HG03575 (cell line): ENCODE results near the gene CLEC20A.

ENCODE experiments used
- ATAC-seq: cut with Tn5 transposase; IDR thresholded peaks from one replicate; pipeline ENCODE4 v1.9.1; 2021; ENCODE audit not compliant: unreplicated experiment, insufficient number of reproducible peaks, low FRiP score; ENCODE audit errors: extremely low read depth

Gene CLEC20A

DNA sequence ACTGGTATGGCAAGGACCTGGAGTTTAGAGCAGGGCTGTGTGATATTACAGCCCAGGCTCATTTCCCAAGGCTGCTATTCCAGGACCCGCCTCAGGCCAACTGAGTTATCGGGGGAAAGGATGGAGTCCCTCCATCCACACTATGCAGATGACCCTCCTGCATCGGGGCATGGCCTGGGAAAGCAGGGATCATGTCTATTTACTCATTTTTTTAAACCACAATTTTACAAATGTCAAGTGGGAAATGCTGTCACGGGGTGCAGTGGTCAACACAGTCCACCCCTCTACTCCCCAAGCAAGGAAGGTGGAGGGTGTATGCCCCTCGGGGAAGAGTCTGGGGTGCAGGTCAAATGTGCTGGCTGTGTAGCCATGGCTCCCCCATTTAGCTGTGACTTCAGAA lies 6.1 kb upstream of the CLEC20A start:
- no peak for ATAC-seq

DNA sequence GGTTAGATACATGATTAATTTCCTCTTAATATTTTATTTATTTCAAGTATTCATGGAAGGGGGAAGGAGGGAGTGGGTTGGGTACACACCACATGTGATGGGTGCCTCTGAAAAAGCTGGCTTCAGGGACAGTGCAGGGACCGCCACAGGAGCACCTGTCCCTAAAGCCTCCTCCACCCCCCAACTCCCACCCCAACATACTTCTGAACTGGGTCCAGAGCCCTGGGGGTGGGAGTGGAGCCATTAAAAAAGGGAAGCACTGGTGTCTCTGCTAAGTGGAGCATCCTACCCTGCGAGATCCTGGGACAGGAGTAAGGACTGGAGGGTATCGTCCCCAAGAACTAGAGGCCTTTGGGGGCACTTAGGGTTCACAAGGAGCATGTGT lies 5.6 kb upstream of the CLEC20A start:
- no peak for ATAC-seq

- ATAC-seq: no peak
These were observed 5.1 kb upstream of the CLEC20A start for GRCh38 chr1:178501705-178502329.

GRCh38 chr1:178500936-178501554 lies 4.3 kb upstream of the CLEC20A start:
- ATAC-seq: no peak

DNA sequence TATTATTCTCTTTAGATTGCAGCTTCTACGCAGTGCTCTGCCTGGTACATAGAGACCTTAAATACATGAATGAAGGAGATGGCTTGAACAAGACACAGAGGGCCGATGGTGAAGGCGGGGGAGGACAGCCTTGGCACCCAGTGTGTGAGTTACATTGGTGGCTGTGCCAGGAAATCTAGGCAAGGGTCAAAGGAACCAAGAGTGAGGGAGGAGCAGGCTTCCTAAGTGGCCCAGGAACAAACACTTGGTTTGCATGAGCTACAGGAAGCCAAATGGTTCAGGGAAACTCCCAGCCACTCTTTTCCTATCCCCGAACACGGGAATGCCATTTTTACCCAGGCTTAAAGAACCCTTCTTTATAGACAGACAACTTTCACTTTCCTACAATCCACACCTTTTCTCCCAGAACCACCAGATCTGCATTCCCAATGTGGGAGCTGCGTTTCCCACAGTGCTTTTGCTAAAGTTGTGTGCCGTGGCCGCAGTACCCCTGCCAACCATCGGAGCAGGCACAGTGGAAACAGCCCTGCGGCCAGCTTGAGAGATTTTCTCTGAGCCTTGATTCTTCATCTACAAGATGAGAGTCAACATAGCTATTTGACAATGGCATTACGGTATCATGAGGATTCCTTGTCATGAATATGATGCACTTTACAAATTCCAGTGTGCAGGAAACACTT lies 3.5 kb upstream of the CLEC20A start:
- ATAC-seq: no peak

DNA sequence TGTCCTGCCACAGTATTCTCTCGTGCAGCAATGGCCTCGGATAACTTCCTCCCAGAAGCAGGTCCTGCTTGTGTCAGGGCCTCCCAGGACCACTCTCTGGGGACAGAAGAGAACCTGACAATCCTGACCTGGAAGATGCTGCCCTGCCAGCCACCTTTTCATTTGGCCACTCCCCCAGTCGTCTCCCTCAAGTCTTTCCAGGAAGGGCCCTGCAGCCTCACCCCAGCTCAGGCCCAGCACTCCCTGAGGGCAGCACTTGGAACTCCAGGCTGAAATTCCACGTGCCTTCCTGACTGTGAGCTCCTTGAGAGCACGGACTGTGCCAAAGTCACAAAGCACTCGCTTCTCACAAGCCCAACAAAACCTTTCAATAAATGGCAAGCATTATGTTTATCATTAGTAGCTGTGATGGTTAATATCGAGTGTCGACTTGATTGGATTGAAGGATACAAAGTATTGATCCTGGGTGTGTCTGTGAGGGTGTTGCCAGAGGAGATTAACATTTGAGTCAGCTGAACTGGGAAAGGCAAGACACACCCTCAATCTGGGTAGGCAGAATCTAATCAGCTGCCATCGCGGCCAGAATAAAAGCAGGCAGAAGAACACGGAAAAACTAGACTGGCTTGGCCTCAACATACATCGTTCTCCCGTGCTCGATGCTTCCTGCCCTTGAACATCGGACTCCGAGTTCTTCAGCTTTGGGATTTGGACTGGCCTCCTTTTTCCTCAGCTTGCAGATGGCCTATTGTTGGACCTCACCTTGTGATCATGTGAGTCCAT lies 2.3 kb upstream of the CLEC20A start:
- no peak for ATAC-seq

DNA sequence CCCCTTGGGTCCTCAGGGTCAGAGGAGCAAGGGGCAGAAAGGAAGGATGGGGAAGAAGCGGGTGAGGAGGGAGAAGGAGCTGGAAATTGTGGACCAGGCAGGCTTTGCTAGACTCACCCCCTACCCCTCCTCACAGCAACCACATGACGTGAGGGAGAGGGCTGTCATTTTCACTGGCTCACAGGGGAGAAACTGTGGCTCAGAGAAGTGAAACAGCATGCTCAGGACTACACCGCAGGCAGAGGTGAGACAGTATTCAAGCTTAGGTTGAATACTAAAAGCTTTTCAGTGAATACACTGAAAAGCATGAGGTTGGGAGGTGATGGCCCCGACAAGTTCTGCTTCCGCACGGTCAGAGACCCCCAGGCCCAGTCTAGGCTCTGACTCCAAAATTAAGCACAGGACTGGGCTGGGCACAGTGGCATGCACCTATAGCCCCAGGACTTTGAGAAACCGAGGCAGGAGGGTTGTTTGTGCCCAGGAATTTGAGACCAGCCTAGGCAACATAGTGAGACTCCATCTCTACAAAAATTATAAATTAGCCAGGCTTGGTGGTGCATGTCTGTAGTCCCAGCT lies 1.2 kb upstream of the CLEC20A start:
- no peak for ATAC-seq

DNA sequence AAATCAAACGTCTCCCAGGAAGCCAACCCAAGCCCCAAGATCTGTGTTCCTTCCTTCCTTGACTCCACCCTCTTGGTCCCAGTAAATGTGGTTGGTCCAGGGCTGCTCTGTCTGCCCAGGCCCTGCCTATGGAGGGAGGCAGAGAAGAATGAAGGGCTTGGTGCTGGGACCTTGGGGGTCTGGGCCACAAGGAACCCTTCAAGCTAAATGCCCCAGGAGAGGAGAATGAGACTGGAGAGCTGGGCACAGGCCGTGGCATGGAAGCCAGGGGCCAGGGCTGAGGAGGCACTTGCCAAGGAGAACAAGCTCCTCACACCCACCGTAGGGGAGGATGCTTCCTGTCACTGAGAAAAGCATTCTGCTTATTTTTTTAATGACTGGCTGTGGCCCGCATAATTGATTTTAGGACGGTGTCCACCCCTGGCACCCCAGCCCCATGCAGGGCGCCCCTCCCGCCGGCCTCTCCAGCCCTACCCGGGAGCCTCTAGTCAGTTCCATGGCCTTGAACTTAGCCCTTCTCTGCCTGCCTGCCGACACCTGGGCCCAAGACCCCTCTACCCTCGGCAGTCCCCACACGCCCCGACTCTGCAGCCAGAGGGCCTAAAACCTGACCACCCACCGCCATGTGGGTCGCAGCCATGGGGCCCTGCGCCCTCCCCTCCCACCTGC lies 889 bp downstream of the CLEC20A start:
- ATAC-seq: no peak

GRCh38 chr1:178495158-178495557 lies 1.6 kb downstream of the CLEC20A start:
- no peak for ATAC-seq

DNA sequence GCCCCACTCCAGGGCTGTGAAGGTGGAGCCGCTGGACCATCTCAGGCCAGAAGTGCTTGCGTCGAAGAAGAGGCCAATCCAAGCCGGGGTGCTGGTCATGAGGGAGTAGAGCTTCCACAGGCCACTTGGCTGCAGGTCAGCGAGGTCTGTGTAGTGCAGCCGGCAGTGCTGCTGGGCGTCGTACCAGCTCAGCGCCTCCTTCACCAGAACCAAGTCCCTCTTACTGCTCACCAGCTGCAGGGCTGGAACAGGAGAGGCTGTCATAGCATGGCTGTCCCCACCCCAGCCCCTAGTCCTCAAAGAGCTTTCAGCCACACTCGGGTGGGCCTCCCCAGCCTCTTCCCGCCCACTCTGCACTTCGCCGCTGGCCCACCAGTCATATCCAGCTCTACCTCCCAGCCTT lies 2.2 kb downstream of the CLEC20A start:
- ATAC-seq: no peak

GRCh38 chr1:178493301-178493741 lies 3.4 kb downstream of the CLEC20A start:
- ATAC-seq: no peak

- ATAC-seq: no peak
These were observed 4.4 kb downstream of the CLEC20A start for GRCh38 chr1:178492341-178492740.

- ATAC-seq: no peak
These were observed 5.0 kb downstream of the CLEC20A start for GRCh38 chr1:178491721-178492120.

DNA sequence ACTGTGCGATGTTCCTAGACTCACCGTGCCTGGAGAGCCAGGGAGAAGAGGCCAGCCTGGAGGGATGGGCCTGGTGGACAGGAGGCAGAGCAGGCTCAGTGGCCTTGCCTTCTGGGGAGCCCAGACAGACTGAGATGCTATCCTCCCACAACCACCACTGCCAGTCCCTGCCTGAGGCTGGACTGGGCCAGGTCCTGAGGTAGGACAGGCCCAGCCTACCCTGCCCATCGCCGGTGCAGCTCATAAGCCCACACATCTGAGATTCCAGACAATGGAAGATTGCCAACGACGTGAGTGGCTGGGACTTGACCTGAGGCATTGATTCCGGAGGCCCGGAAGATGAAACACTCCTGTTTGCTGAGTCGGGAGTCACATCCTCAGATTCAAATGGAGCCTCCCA lies 5.8 kb downstream of the CLEC20A start:
- no peak for ATAC-seq

DNA sequence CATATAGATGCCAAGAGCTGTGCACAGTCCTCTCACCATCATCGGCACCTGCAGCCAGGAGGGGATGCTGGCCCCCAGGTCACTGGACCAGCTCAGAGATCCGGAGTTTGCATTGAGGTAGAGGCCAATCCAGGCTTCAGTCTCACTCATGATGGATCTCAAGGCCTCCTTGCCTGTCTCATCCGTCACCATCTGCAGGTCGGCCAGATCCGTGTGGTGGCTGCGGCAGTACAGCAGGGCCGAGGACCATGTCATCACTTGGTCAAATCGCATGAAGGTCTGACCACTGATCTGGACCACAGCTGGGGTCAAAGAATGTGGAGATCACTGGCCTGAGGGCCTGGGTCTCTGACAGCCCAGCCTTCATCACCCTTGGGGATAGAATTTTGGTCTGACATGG lies 6.6 kb downstream of the CLEC20A start:
- ATAC-seq: no peak

- no peak for ATAC-seq
These were observed 7.4 kb downstream of the CLEC20A start for GRCh38 chr1:178489399-178489798.

- ATAC-seq: no peak
These were observed 8.4 kb downstream of the CLEC20A start for GRCh38 chr1:178488393-178488792.

GRCh38 chr1:178487070-178487615 lies 9.6 kb downstream of the CLEC20A start:
- ATAC-seq: no peak
